Measurements from ENCODE around the gene KLK14.

The KLK14 gene

DNA sequence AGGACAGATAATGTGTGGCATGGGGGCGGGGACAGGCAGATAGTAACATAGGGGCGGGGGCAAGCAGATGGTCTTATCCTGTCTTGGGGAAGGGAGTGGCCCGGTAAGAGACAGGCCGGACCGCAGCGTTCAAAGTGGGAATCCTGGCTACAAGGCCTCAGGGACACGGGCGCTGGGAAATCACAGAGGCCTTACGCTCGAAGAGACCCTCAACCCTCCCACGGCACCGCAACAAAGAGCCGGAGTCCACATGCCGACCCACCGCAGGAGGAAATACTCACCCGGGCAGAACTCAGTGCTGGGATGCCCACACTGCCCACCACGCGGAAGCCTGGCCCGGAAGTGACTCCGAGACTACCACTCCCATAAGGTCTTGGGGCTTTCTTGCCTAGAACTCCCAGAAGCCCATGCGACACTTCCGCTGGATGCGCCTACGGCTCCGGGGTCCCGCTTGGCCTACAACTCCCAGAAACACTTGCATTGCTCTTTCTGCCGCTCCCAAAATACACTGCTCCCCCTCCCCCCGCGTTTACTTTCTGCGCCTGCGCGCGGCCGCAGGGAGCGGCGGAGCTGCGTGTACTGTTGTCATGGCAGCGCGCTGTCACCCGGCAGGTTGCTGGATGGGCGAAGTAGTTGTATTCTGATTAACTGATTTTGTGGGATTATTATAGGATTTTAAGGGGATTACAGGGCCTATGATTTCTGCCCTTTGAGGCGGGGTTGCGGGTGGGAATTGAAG, 25.5 kb upstream of the KLK14 start, which contains the start of gene CTU1:
TSS of gene CTU1 (minus strand) at position 344 of the 739 bp plus-strand sequence. CDS start 3,840 bp downstream, outside the sequence.
- DNase-seq (ENCODE audit: low read depth) = peak; percentile 99

DNA sequence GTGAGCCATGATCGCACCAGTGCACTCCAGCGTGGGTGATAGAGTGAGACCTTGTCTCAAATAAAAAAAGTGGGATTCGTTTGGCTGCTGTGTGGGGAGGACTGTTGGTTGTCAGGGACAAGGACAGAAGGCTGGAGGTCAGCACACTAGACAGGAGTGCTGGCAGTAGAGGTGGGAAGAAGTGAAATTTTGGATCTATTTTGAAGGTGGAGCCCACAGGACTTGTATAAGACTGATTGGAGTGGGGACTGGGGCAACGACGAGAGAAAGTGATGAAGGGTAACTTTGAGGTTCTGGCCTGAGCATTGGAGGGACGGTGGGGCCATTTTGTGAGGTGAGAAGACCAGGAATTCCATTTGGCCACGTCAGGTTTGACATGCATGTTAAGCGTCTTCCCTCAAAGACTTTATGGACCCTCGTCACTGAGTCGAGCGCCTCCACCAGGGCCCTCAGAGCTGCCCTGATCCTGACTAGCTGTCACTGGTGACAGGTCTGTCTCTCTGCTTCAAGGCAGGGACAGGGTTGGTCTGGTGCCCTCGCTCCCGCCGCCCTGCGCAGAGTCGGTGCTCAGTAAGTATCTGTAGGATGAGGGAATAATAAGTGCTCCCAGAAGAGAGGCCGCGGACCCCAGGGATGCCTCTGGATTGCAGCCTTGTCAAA, 24.8 kb upstream of the KLK14 start:
- DNase-seq (ENCODE audit: low read depth) = peak; percentile 52

DNA sequence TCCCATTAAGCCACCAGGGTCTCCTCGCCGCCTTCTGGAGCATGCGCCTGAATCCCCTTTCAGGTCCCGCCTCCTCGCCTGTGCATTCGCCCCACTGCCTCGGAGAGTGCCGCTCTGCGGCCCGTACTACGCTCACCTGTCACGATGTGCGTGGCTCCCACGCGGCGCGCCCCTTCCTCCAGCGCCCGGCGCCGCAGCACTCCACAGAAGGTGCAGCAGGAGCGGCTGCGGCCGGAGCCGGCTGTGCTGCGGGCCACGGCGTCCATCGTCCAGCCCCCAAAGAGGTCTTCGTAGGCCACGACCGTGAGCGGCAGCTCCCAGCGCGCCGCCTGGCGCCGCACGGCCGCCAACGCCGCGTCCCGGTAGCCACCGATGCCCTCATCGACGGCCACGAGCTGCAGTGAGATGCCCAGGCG, 21.2 kb upstream of the KLK14 start:
- no peak for DNase-seq (ENCODE audit: low read depth)

GRCh38 chr19:51102991-51103390, 20.3 kb upstream of the KLK14 start:
- DNase-seq (ENCODE audit: low read depth) = no peak

DNA sequence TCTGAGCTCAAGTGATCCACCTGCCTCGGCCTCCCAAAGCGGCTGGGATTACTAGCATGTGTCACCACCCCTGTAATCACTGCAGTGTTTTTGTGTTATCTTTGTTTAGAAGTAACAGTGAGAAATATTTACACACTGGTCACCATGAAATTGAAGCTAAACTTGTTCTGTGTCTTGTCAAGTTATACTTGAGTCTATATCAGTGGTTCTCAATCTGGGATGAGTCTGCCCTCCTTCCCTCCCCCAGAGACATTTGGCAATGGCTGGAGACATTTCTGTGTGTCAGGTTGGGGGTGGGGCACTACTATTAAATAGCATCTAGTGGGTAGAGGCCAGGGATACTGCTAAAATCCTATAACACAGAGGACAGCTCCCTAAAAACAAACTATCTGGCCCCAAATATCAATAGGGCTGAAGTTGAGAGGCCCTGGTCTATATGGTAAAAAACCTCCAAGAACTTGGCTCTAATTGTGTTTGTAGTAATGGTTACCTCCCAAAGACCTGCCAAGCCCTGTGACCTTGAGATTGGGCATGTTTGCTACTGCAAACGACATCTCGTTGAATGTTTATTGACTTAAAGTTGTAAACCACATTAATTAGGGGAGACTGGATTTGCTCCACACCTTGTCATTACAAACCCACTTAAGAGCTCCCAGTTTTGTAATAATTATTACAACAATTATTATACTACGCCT, 18.6 kb upstream of the KLK14 start:
- DNase-seq (ENCODE audit: low read depth) = peak; percentile 16

DNA sequence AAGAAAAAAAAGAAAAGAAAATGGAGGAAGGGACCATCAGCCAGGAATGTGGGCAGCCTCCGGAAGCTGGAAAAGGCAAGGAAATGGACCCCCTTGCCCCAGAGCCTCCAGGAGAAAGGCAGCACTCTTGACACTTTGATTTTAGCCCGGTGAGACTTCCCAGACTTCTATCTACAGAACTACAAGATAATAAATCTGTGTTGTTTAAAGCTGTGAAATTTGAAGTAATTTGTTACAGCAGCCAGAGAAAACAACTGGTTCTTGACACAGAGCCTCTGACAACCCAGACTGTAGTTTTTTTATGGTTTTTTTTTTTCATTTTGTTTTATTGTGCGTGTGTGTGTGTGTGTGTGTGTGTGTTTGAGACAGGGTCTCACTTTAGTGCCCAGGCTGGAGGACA, 17.9 kb upstream of the KLK14 start:
- DNase-seq (ENCODE audit: low read depth) = no peak

GRCh38 chr19:51099047-51099382, 16.3 kb upstream of the KLK14 start:
- no peak for DNase-seq (ENCODE audit: low read depth)

GRCh38 chr19:51098365-51099046, 15.8 kb upstream of the KLK14 start:
- no peak for DNase-seq (ENCODE audit: low read depth)

DNA sequence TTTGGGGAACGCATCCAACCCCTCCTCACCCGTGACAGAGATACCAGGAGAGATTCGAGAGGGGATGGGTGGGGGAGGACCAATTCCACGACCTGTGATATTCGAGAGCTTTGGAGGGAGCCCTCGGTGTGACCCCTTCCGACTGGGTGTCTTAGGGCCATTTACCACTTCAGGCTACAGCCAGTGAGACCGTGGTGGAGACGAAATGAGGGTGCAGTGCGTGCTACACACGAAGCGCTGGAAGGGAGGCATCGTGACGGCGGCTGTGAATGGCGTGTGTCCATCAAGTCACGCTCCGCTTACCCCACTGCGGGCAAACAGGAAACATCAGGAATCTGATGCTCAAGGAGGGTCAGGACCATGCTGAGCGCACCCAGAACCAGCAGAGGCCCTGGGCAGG, 15.1 kb upstream of the KLK14 start:
- no peak for DNase-seq (ENCODE audit: low read depth)

GRCh38 chr19:51097166-51097738, 14.6 kb upstream of the KLK14 start:
- DNase-seq (ENCODE audit: low read depth) = peak; percentile 64

GRCh38 chr19:51096473-51097165, 13.9 kb upstream of the KLK14 start:
- DNase-seq (ENCODE audit: low read depth) = no peak

DNA sequence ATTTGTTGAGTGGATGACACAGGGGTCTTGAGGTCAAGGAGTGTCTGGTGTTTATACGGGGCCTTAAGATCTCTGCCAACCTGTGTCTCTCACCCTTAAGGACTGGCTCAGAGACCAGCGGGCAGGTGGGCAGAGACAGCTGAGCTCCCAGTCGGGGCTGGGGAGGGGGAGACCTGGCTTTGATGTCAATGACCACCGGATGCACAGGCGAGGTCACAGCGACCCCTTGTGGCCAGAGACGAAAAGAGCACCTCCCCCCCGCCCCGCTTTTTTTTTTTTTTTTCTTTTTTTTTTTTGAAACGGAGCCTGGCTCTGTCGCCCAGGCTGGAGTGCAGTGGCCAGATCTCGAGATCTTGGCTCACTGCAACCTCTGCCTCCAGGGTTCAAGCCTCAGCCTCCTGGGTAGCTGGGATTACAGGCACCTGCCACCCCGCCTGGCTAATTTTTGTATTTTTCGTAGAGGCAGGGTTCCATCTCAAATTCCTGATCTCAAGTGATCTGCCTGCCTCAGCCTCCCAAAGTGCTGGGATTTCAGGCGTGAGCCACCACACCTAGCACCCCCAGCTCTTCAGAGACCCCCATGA, 12.1 kb upstream of the KLK14 start:
- peak; percentile 18 for DNase-seq (ENCODE audit: low read depth)

GRCh38 chr19:51093510-51094345, 11.0 kb upstream of the KLK14 start:
- DNase-seq (ENCODE audit: low read depth) = no peak

GRCh38 chr19:51093101-51093500, 10.4 kb upstream of the KLK14 start:
- no peak for DNase-seq (ENCODE audit: low read depth)

DNA sequence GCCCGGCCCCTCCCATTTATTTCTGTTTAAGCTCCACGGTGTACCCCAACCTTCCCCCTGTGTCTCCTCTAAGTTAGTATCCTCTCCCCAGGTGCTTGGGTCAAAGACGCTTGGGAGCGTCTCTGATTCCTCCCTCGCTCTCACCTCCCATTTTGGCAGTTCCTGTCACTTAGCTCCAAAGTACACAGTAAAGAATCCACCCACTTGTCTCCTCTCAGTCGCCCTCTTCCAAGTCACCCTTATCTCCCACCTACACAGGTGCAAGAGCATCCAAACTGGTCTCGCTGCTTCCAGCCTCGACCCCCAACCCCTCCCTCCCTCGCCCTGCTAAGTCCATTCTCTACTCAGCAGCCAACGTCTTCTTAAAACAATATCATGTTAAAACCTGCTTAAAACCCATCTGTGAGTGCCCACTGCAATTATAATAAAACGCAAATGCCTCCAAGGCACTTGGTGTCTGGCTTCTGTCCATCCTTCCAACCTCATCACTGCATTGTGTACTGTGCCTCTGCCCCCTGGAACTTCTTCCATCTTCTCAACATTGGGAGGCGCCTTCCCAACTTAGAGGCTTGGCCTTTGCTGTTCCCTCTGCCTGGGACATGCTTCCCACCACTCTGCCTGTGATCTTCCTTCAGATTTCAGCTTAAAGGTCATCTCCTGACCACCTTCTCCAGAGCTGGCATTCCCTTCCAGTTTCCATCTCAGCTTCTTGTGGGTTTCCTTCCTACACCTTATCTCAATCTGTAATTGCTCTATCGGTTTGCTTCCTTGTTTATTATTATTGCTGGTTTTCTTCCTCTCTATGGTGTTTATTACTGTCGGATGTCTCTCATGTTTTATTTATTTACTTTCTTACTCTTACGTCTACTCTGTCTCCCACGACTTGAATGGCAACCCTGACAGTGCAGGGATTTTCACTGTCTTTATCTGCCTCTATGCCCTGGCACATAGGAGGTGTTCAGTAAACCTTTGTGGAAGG, 9.5 kb upstream of the KLK14 start:
- DNase-seq (ENCODE audit: low read depth) = peak; percentile 7

- no peak for DNase-seq (ENCODE audit: low read depth)
Measured at GRCh38 chr19:51091126-51091525, 8.4 kb upstream of the KLK14 start.

- DNase-seq (ENCODE audit: low read depth) = no peak
Measured at GRCh38 chr19:51090471-51090870, 7.8 kb upstream of the KLK14 start.

DNA sequence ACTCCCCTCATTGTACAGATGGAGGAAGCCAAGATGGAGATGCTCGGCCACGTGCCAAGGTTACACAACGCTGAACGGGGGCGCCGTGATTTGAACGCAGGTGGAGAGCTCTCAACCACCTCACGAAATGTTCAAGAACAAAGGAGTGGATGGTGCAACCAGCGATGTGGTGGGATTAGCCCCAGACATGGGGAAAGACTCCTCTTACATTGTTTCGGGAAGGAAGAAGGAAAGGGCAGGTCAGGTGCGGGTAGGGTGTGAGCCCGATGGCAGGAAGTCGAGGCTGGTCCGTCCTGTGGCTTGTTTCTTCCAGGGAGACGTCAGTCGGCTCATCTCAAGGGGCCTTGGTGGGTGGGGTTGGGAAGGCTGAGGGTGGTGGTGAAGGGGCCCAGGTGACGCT, 7.1 kb upstream of the KLK14 start:
- no peak for DNase-seq (ENCODE audit: low read depth)

All from EH (cell line).